Stimulated activated CD8-positive, alpha-beta memory T cell treated with anti-CD3 and anti-CD28 coated beads, Interleukin-2, amount 100 ng/mL, for 48 hours (primary cell): Measurements from ENCODE around the gene PATJ.
"Not testable (repeated sequence)": the region's sequence is repeated elsewhere in the genome, so short reads cannot be mapped to it uniquely, and the experiment has no call there.

Experiments
- DNase-seq, 2 donors: peaks; one replicate each; pipeline ENCODE4 v3.0.0-alpha.2; 2020; ENCODE audit warnings: low read depth in 2 of 2

PATJ gene

DNA sequence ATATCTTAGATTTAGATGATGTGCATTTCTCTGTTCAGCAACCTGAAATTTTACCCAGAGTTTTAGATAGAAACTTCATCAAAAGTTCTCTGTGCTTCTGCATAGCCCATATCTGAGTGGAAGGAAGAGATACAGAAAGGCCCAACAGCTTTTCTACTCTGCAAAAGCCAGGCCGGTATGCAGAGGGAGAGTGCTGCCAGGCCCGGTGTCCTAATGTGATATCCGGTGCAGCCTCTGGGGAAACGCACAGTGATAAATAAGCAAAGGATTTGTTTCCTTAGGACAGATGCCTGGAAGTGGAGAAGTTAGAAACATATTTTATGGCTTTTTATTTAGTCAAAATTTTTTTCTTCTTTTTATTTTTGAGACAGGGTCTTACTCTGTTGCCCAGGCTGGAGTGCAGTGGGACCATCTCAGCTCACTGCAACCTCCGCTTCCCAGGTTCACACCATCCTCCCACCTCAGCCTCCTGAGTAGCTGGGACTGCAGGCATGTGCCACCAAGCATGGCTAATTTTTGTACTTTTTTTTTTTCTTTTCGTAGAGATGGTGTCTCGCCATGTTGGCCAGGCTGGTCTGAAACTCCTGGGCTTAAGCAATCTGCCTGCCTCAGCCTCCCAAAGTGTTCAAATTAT, 145.8 kb downstream of the PATJ start:
- no peak for DNase-seq

DNA sequence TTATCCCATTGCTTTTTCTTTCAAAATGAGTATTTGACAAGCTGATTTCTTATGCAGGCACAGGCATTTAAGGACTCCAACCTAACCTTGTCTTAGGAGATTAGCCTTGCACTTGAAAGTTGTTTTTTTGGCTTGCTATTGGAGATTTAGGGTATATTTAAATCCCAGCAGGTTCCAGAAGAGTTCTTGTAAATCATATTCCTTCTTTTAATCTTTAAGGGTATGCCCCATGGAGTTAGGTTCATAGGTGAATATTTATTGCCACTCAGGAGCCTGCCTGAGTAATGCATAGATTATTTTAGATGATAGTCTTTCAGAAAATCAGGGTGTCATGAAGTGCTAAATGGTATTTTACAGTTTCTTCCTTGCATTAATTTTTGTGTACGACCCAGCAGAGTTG, 146.5 kb downstream of the PATJ start:
- DNase-seq: no peak

DNA sequence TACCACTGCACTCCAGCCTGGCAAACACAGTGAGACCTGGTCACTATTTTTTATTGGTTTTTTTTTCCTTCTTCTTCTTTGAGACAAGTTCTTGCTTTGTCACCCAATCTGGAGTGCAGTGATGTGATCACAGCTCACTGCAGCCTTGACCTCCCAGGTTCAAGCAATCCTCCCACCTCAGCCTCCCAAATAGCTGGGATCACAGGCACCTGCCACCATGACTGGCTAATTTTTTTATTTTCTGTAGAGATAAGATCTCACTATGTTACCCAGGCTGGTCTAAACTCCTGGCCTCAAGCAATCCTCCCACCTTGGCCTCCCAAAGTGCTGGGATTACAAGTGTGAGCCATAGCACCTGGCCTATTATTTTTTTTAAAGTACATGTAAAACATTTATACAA, 148.2 kb downstream of the PATJ start:
- DNase-seq: not testable (repeated sequence)

DNA sequence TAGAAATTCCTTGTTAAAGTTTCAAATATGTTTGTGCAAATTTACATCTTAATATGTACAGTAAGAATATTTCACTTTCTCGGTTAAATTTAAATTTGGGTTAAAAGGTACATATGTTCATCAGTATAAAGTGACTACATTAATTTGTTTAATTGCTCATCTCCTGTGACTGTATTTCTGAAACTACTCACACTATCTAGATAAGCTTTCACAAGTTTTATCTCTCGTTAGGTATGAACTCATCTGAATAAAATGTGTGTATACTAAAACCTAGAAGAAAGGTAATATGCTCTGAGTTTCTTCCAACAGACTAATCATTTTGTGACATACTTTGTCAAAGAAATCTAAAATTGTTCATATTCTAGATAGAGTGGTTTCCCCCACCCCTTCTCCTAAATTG, 150.7 kb downstream of the PATJ start:
- DNase-seq: no peak

DNA sequence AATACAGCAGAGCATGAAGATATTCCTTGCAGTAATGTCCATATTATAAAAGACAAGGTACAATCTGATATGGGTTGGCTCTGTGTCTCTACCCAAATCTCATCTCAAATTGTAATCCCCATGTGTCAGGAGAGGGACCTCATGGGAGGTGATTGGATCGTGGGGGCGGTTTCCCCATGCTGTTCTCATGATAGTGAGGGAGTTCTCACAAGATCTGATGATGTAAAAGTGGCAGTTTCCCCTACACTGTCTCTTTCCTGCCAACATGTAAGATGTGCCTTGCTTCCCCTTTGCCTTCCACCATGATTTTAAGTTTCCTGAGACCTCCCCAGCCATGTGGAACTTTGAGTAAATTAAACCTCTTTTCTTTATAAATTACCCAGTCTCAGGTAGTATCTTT, 152.0 kb downstream of the PATJ start:
- not testable (repeated sequence) for DNase-seq

DNA sequence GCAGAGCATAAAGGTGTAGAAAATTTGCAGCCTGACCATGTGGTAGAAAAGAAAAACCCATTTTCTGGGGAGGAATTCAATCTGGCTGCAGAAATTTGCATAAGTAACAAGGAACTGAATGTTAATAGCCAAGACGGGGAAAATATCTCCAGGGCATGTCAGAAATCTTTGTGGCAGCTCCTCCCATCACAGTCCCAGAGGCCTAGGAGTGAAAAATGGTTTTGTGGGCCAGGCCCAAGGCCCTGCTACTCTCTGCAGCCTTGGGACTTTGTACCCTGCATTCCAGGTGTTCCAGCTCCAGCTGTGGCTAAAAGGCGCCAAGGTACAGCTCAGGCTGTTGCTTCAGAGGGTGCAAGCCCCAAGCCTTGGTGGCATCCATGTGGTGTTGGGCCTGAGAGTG, 152.9 kb downstream of the PATJ start:
- no peak for DNase-seq

- DNase-seq: no peak
Observed at GRCh38 chr1:61898658-61899057, 156.4 kb downstream of the PATJ start.

DNA sequence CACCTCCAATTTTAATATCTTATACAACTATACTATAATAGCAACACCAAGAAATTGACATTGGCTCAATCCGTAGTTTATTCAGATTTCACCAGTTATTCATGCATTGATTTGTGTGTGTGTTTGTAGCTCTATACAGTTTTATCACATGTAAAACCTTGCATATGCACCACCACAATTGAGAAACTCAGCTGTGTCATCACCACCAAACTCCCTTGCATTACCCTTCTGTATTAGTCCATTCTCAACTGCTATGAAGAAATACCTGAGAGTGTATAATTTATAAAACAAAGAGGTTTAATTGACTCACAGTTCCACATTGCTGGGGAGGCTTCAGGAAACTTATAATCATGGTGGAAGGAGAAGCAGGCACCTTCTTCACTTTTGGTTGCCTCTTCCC, 162.1 kb downstream of the PATJ start:
- DNase-seq: no peak

DNA sequence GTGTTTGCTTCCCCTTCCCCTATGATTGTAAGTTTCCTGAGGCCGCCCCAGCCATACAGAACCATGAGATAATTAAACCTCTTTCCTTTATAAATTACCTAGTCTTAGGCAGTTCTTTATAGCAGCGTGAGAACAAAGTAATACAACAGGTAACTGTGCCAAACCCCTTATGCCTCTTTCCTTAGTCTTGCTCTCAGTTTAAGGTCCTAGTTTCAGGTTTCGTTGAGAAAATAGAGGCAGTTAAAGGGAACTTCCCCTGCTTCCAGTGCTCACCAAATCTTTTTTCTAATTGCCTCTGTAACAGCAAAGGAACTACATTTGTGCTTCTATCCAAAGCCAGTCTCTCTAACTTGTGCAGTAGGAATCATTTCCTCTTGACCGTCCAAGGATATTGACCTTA, 164.8 kb downstream of the PATJ start:
- no peak for DNase-seq

DNA sequence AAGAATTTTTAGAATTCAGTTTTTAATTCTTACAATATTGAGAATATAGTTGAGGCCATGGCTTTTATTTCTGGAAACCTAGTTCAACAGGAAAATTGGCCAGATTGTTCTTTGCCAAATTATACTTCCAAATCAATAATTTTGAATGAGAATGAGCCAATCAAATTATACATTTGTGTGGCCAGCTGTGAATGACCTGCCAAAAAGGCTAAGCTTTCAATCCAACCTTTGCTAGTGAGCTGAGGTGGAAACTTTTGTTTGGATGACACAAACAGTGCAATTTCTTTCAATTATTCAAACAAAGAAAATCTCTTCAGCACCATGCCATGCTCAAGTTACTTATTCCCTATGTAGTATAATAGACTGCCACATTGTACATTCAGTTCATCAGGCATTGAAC, 167.8 kb downstream of the PATJ start:
- no peak for DNase-seq

DNA sequence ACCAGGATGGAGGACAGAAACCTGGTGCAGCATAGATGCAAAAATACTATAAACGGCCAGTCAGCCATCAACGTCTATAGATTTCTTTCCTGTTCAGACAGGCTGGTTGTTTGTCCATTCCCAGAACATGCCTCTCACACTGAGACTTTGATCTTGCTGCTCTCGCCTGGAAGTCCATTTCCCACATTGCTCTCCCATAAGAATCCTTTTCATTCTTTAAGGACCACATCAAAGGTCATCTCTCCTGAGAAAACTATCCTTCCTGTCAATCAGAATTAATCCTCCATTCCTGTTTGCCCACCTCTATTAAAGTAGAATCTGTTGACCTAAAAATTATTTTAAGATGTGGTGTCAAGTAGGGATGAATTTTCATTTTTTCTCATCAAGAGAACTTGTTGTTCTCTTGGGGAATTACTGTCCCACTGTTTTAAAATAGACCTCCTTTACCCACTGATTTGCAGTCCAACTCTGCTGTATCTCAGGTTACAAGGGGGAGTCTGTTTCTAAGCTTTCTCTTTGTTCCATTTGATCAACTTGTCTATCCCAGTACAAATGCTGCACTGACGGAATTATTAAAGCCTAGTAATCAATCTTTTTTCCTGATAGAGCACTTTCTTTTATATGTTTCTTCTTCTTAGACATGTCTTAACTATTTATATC, 172.7 kb downstream of the PATJ start:
- no peak for DNase-seq

DNA sequence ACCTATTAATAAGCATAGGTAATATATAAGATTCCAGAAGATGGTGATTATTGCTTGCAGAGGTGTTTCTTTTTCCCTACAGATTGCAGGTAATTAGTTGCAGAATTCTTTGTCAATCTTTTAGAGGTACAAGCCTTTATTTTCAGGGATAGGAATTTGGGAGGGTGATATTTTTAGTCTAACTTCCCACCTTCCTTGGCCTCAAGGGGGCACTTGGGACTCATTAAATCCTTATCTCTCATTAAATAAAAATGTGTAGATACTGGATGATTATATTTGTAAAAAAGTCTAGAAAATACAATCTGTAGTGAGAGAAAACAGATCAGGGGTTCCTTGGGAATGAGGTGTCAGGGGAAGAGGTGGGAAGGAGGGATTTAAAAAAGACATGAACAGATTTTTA, 179.2 kb downstream of the PATJ start:
- DNase-seq: no peak

DNA sequence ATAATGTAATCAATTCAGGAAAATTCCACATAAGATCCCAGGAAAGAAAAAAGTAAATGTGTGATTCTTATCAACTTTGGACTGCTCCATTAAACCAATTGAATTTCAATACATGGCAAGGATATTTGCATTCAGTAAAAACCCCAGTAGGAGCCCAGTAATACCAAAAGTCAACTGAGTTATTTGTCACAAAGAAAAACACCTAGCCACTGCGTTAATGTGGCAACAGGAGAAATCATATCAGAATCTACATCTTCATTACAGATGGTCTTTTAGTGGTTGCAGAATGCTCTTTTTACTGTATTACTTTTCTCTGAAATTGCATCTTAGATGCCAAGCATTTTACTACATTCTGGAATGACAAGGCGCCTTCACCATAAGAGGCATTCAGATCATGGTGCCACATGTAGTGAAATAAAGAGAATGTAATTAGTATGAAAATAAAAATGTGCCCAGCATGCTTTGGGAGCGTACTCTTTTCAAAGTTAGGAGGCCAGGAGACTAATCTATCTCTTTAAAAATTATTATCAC, 180.7 kb downstream of the PATJ start:
- DNase-seq: no peak

DNA sequence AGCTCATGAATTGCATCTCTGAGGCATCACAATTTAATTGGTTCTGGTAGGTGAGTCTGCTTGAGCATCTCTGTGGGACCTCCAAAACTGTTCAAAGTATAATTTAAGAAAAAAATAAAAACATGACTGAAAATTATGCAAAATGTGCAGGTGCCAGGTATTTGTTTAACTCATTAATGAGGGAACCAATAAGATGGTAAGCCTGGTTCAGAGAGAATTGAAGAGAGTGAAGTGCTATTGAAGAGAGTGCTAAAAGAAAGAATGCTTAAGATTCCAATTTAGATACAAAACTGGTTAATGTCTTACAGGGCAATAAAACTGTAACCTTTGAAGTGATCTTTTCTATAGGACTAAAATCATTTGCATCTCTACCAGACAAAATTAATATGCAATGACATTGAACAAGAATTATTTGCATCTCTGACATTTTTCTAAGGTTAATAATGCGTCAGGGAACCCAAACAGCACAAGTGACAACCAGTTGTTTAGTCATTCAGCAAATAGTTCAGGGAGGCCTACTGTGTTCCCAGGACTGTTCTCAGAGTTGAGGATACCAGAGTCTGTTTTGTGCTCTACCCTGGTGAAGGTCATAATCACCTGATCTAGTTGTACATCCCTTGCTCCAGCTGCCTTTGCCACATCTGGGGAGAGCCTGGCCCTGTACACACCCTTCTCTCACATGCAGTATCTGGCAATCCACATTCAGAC, 183.5 kb downstream of the PATJ start:
- no peak for DNase-seq

DNA sequence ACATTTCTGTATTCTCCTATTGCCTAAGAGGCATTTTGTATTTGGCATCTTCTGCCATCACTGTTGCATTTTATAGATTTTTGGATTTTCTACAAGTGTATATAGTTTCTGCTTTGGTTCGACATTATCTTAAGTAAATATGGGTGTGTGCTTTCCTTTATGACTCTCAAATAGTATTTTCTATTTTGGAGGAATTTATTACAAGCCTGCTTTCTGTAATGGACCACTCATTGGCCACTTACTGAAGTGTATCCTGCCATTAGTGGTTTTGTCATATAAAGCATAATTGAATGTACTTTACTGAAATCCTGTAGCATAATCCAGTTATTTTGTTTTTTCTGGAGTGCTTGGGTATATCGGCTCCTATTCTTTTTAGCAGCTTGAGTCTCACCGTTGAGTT, 184.3 kb downstream of the PATJ start:
- no peak for DNase-seq

- no peak for DNase-seq
Observed at GRCh38 chr1:61930116-61930645, 187.9 kb downstream of the PATJ start.

- no peak for DNase-seq
Observed at GRCh38 chr1:61931587-61932279, 189.5 kb downstream of the PATJ start.

- no peak for DNase-seq
Observed at GRCh38 chr1:61935516-61935915, 193.2 kb downstream of the PATJ start.

DNA sequence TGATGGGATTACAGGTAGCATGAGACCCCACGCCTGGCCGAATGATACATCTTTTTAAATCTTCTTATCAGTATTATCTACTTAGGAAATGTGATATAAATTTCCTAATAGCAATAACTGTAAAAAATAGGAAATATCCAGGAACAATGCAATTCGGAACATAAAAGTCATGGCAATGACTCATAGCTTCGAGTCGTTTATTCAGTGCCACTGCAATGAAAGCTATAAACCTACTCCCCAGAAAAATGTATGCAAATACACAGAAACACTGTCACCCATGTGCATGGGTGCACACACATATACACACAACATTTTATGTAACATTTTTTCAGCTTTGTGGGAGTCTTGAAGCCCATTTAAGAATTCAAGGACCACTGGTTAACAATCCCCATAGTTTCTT, 194.6 kb downstream of the PATJ start:
- DNase-seq: no peak

GRCh38 chr1:61941794-61942193, 199.5 kb downstream of the PATJ start:
- DNase-seq: no peak

DNA sequence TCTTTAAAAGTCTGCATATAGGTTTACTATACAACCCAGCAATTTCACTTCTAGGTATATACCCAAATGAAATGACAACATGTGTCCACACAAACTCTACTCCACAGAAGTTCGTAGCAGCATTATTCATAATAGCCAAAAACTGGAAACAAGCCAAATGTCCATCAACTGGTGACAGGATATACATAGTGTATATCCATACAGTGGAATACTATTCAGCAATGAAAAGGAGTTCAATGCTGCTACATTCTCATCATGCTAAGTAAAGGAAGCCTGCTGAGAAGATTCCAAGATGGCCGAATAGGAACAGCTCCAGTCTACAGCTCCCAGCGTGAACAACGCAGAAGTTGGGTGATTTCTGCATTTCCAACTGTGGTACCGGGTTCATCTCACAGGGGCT, 200.6 kb downstream of the PATJ start:
- DNase-seq: no peak

GRCh38 chr1:61948685-61949084, 206.4 kb downstream of the PATJ start:
- DNase-seq: not testable (repeated sequence)
